CD14-positive monocyte (primary cell): Measurements from ENCODE around the gene SNX15. TPM values are rescaled to one million over a fixed set of nuclear protein-coding genes. Genes with fewer than 3 reads are reported as not detected.

Source experiments
- DNase-seq, 3 donors: peaks; one replicate each; pipeline ENCODE4 v3.0.0-alpha.2; 2011 to 2022
- H2AFZ ChIP-seq: 2 replicates; pipeline ENCODE4 v1.6.0; 2012; ENCODE audit warnings: mild to moderate bottlenecking, low read depth, low read length, inconsistent platforms; ENCODE audit not compliant: insufficient read depth, poor library complexity, severe bottlenecking
- H3K27ac ChIP-seq, 2 donors: 1 replicate in 1 of 2; 2 replicates in 1 of 2; pipeline ENCODE4 v1.5.1; 2012 to 2013; ENCODE audit warnings: low read length in 2 of 2, control low read depth in 1 of 2, inconsistent platforms in 1 of 2, low read depth in 1 of 2, mild to moderate bottlenecking in 1 of 2
- H3K27me3 ChIP-seq, 2 donors: one replicate each; pipeline versions ENCODE4 v1.6.0 to v1.6.1; 2011 to 2013; ENCODE audit warnings: low read length in 2 of 2; ENCODE audit not compliant: control insufficient read depth in 2 of 2, insufficient read depth in 2 of 2
- H3K36me3 ChIP-seq, 2 donors: replicated peaks in 1 of 2; 1 replicate in 1 of 2; 2 replicates in 1 of 2; pipeline versions ENCODE4 v1.5.1 to v1.6.1; 2012 to 2013; ENCODE audit warnings: low read length in 2 of 2, control low read depth in 1 of 2, inconsistent platforms in 1 of 2, mild to moderate bottlenecking in 1 of 2; ENCODE audit not compliant: insufficient read depth in 2 of 2, control insufficient read depth in 1 of 2
- H3K4me1 ChIP-seq, 2 donors: 1 replicate in 1 of 2; 2 replicates in 1 of 2; pipeline versions ENCODE4 v1.5.1 to v1.6.1; 2012 to 2013; ENCODE audit warnings: low read length in 2 of 2, control low read depth in 1 of 2, inconsistent platforms in 1 of 2, mild to moderate bottlenecking in 1 of 2, moderate library complexity in 1 of 2; ENCODE audit not compliant: insufficient read depth in 2 of 2, control insufficient read depth in 1 of 2
- H3K4me2 ChIP-seq: replicated peaks from 2 replicates; pipeline ENCODE3; 2012; ENCODE audit warnings: low read length, moderate library complexity, mild to moderate bottlenecking; ENCODE audit not compliant: poor library complexity, severe bottlenecking; ENCODE audit errors: extremely low read depth
- H3K4me3 ChIP-seq, 3 experiments: fragments of 200-600 bp in 1 of 3; sonication (generic) in 1 of 3; replicated peaks in 1 of 3; 1 replicate in 2 of 3; 2 replicates in 1 of 3; pipeline ENCODE4 v1.5.1; 2011 to 2013; ENCODE audit warnings: low read length in 3 of 3, mild to moderate bottlenecking in 3 of 3, control low read depth in 2 of 3, low read depth in 2 of 3, inconsistent platforms in 1 of 3, moderate library complexity in 1 of 3
- H3K79me2 ChIP-seq: 2 replicates; pipeline ENCODE4 v1.6.0; 2012; ENCODE audit warnings: mild to moderate bottlenecking, control low read depth, inconsistent platforms, low read length, moderate library complexity; ENCODE audit not compliant: insufficient read depth
- H3K9ac ChIP-seq: 2 replicates; pipeline ENCODE4 v1.6.0; 2017; ENCODE audit warnings: low read length, mild to moderate bottlenecking; ENCODE audit not compliant: insufficient read depth, poor library complexity, severe bottlenecking
- H3K9me3 ChIP-seq, 2 donors: replicated peaks in 1 of 2; 1 replicate in 1 of 2; 2 replicates in 1 of 2; pipeline versions ENCODE4 v1.5.1 to v1.6.1; 2012 to 2013; ENCODE audit warnings: low read length in 2 of 2, control low read depth in 1 of 2; ENCODE audit not compliant: control insufficient read depth in 1 of 2, insufficient read depth in 1 of 2
- H4K20me1 ChIP-seq: 2 replicates; pipeline ENCODE4 v1.6.0; 2012; ENCODE audit warnings: mild to moderate bottlenecking, low read length, control low read depth, moderate library complexity; ENCODE audit not compliant: insufficient read depth
- H3K27ac Mint-ChIP-seq, 7 donors: one replicate each; pipeline ENCODE4 v1.8.0; 2020; ENCODE audit warnings: mild to moderate bottlenecking in 7 of 7, mixed read lengths in 7 of 7, moderate library complexity in 6 of 7, inconsistent platforms in 2 of 7
- H3K27me3 Mint-ChIP-seq, 3 donors: one replicate each; pipeline ENCODE4 v1.8.0; 2021 to 2022; ENCODE audit warnings: low read depth in 3 of 3, mild to moderate bottlenecking in 3 of 3, mixed read lengths in 3 of 3, moderate library complexity in 3 of 3, inconsistent platforms in 1 of 3
- H3K36me3 Mint-ChIP-seq, 2 donors: one replicate each; pipeline ENCODE4 v1.8.0; 2020; ENCODE audit warnings: mixed read lengths in 2 of 2, inconsistent platforms in 1 of 2, mild to moderate bottlenecking in 1 of 2
- H3K4me1 Mint-ChIP-seq: one replicate; pipeline ENCODE4 v1.8.0; 2020; ENCODE audit warnings: mild to moderate bottlenecking, mixed read lengths
- H3K4me3 Mint-ChIP-seq, 2 donors: one replicate each; pipeline ENCODE4 v1.8.0; 2020; ENCODE audit warnings: mild to moderate bottlenecking in 2 of 2, mixed read lengths in 2 of 2, moderate library complexity in 1 of 2
- H3K9me3 Mint-ChIP-seq, 7 donors: one replicate each; pipeline ENCODE4 v1.8.0; 2020 to 2022; ENCODE audit warnings: mixed read lengths in 7 of 7, mild to moderate bottlenecking in 6 of 7, moderate library complexity in 6 of 7, inconsistent platforms in 2 of 7
- CTCF ChIP-seq: fragments of 200-600 bp; IDR thresholded peaks from one replicate; pipeline ENCODE4 v1.8.0; 2022; ENCODE audit warnings: antibody characterized with exemption, mild to moderate bottlenecking
- WGBS: methylation state at CpG from one replicate; pipeline ENCODE4 v1.1.5; 2013; ENCODE audit warnings: missing lambda C conversion rate; ENCODE audit not compliant: insufficient coverage; 5-methylcytosine and 5-hydroxymethylcytosine counted together
- intact Hi-C, 2 donors: fragments of 100-400 bp; cut with micrococcal nuclease; formaldehyde crosslinking; loops; one replicate each; pipeline versions ENCODE4 v1.15.0 to v1.15.1; 2023
- polyA plus RNA-seq, 3 donors: library from polyadenylated mRNA; depleted of rRNA in 1 of 3; unstranded in 2 of 3; stranded (reverse) in 1 of 3; fragments of 300-500 nt in 2 of 3; fragments of >200 nt in 1 of 3; fragmentation: Illumina TruSeq in 2 of 3; gene quantifications; 1 replicate in 2 of 3; 2 replicates in 1 of 3; pipeline ENCODE4 v1.2.3, GENCODE V29; 2012 to 2021

The SNX15 gene
- polyA plus RNA-seq, 3 donors: 16.2 to 26.7 (median 17.8) TPM

DNA sequence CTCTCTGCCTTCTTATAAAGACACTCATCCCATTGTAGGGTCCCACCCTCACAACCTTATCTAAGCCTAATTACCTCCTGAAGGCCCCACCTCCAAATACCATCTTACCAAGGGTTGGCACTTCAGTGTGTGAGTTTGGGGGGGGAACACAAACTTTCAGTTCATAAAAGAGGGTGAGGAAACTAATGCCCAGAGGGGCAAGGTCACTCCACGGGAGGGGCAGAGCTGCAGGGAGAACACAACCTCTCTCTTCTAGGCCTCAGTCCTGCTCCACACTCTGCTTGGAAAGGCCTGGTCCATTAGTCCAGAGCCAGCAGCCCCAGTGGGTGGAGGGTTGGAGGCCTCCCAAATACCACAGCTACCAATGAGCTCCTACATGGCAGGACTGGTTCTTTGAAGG, 27.8 kb upstream of the SNX15 start:
- no peak overlapping the region for H3K4me3 Mint-ChIP-seq
- peaks cover 14 to 16% of the 10 kb centered on the region in 2 donors for H3K4me1 ChIP-seq
- H3K79me2 ChIP-seq: no peaks in the 10 kb centered on the region
- H3K4me2 ChIP-seq: no peak overlapping the region
- intact Hi-C loops: no loop called here
- no peak overlapping the region for H2AFZ ChIP-seq
- no peak overlapping the region for H3K27ac ChIP-seq
- H3K9me3 Mint-ChIP-seq: no peaks in the 10 kb centered on the region
- H3K4me3 ChIP-seq: no peak overlapping the region
- H3K9me3 ChIP-seq: no peaks in the 10 kb centered on the region
- no peaks in the 10 kb centered on the region for H3K27me3 ChIP-seq
- no peak for DNase-seq
- H4K20me1 ChIP-seq: no peaks in the 10 kb centered on the region
- peaks cover 3 to 4% (median 4%) of the 10 kb centered on the region in 3 donors for H3K27me3 Mint-ChIP-seq
- WGBS: no CpG with 5 or more reads among the region's 1 CpG
- H3K4me1 Mint-ChIP-seq: peaks cover 28% of the 10 kb centered on the region
- no peak overlapping the region for H3K27ac Mint-ChIP-seq
- H3K36me3 Mint-ChIP-seq: peaks cover 0 to 2% of the 10 kb centered on the region in 2 donors
- no peaks in the 10 kb centered on the region for H3K36me3 ChIP-seq
- no peak for TF ChIP-seq CTCF
- H3K9ac ChIP-seq: no peak overlapping the region

GRCh38 chr11:65002706-65003105, 24.5 kb upstream of the SNX15 start:
- intact Hi-C loops: no loop called here
- 90% methylated on average over 1 of the region's 5 CpGs for WGBS
- Histone ChIP-seq H3K4me2 (no peak overlapping the region), H3K79me2 (no peaks in the 10 kb centered on the region), H3K36me3 (no peaks in the 10 kb centered on the region), H3K9me3 (no peaks in the 10 kb centered on the region), H2AFZ (no peak overlapping the region), H3K4me1 (no peaks in the 10 kb centered on the region), H3K4me3 (no peak overlapping the region), H3K27me3 (no peaks in the 10 kb centered on the region), H3K27ac (no peak overlapping the region), H4K20me1 (no peaks in the 10 kb centered on the region), H3K9ac (no peak overlapping the region)
- TF ChIP-seq CTCF: no peak
- Mint-ChIP-seq H3K4me3 (no peak overlapping the region), H3K36me3 (no peaks in the 10 kb centered on the region), H3K27ac (no peak overlapping the region), H3K4me1 (peaks cover 6% of the 10 kb centered on the region), H3K27me3 (peaks cover 4 to 8% (median 6%) of the 10 kb centered on the region in 3 donors), H3K9me3 (no peaks in the 10 kb centered on the region)
- DNase-seq: no peak
